Adrenal gland (tissue), 12 donors: ENCODE results near the gene ATF6. TPM values are rescaled to one million over a fixed set of nuclear protein-coding genes. Genes with fewer than 3 reads are reported as not detected.
"Not testable (repeated sequence)": the region's sequence is repeated elsewhere in the genome, so short reads cannot be mapped to it uniquely, and the experiment has no call there.

Source experiments
- DNase-seq, 7 donors: peaks; one replicate each; pipeline ENCODE4 v3.0.0-alpha.2; 2019 to 2020
- H3K27ac ChIP-seq, 5 donors: fragments of 200-600 bp; sonication (generic) in 4 of 5; 1 replicate in 3 of 5; 2 replicates in 2 of 5; pipeline versions ENCODE4 v1.5.1 to v1.8.0; 2016 to 2020; ENCODE audit warnings: mild to moderate bottlenecking in 1 of 5
- H3K27me3 ChIP-seq: fragments of 200-600 bp; 2 replicates; pipeline ENCODE4 v1.8.0; 2021
- H3K36me3 ChIP-seq, 2 donors: fragments of 200-600 bp; replicated peaks in 1 of 2; 1 replicate in 1 of 2; 2 replicates in 1 of 2; pipeline versions ENCODE4 v1.5.1 to v1.8.0; 2018 to 2022
- H3K4me1 ChIP-seq, 2 donors: fragments of 200-600 bp; replicated peaks in 1 of 2; 1 replicate in 1 of 2; 2 replicates in 1 of 2; pipeline versions ENCODE4 v1.5.1 to v1.8.0; 2018 to 2021
- H3K4me3 ChIP-seq, 4 donors: fragments of 200-600 bp; sonication (generic) in 3 of 4; one replicate each; pipeline ENCODE4 v1.5.1; 2016 to 2018
- H3K9me3 ChIP-seq, 3 donors: fragments of 200-600 bp; sonication (generic) in 1 of 3; replicated peaks in 1 of 3; 1 replicate in 2 of 3; 2 replicates in 1 of 3; pipeline versions ENCODE4 v1.5.1 to v1.8.0; 2016 to 2021
- POLR2A ChIP-seq, 2 donors: fragments of 450-650 bp; IDR thresholded peaks; one replicate each; pipeline ENCODE4 v1.6.1; 2017; ENCODE audit warnings: antibody characterized with exemption in 2 of 2, mild to moderate bottlenecking in 2 of 2, moderate library complexity in 1 of 2
- WGBS, 4 donors: extraction: QIAGEN DNeasy Blood & Tissue Kit in 2 of 4; methylation state at CpG; one replicate each; pipeline versions ENCODE4 v1.1.5 to v1.1.7; 2013 to 2017; 5-methylcytosine and 5-hydroxymethylcytosine counted together
- intact Hi-C, 2 donors: fragments of 100-400 bp; cut with DNase I; formaldehyde crosslinking; loops; one replicate each; pipeline versions ENCODE4 v1.14.1 to v1.15.0; 2022 to 2023
- polyA plus RNA-seq, 3 donors: library from polyadenylated mRNA; stranded (reverse); fragments of 200-250 nt in 2 of 3; fragments of 350-450 nt in 1 of 3; fragmentation: Illumina TruSeq in 1 of 3; extraction: RNeasy Lipid Tissue Mini Kit (QIAGEN cat#74804) in 1 of 3; gene quantifications; one replicate each; pipeline ENCODE4 v1.2.3, GENCODE V29; 2013 to 2014
- total RNA-seq, 9 donors: library from RNA; depleted of rRNA in 4 of 9; stranded (reverse); fragments of >200 nt in 4 of 9; fragments of 120-200 nt in 1 of 9; fragmentation: NEBNext Ultra II Directional in 1 of 9; extraction: Animal tissue kit (Norgen Biotek cat#: 25700) in 1 of 9; gene quantifications; one replicate each; pipeline versions ENCODE4 v1.1.0 to v1.2.4, GENCODE V29; 2013 to 2023
- TF ChIP-seq, protein P1 (sequence below), 6 experiments: fragments of 450-650 bp in 4 of 6; fragments of 200-600 bp in 2 of 6; sonication (generic) in 1 of 6; IDR thresholded peaks; 1 replicate in 5 of 6; 2 replicates in 1 of 6; pipeline versions ENCODE4 v1.5.1 to v1.8.0; 2016 to 2021; ENCODE audit warnings: antibody characterized with exemption in 6 of 6, mild to moderate bottlenecking in 2 of 6, moderate library complexity in 1 of 6
- donor health status: healthy with polysubstance abuse.
- donor health status: Bipolar disorder and iron deficiency.
- donor health status: DM: yes; HTN: yes; CAD: no.
- donor health status: DM: no; HTN: no; CAD: no.
- donor health status: DM: no; HTN: no; CAD: no.
- donor health status: DM: yes; HTN: yes; CAD: no.

The ATF6 gene
- total and polyA plus RNA-seq, 12 donors = 3.5 to 34.2 (median 28.0) TPM

DNA sequence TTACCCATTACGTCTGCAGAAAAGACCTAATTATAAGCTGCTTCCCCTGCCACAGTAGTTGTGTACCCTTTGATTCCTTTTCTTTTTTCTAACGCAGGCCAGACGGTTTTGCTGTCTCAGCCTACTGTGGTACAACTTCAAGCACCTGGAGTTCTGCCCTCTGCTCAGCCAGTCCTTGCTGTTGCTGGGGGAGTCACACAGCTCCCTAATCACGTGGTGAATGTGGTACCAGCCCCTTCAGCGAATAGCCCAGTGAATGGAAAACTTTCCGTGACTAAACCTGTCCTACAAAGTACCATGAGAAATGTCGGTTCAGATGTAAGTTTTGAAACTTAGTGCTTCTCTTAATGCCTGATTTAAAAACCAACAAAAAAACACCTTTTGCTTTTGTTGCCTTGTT is 35.8 kb downstream of the ATF6 start:
- intact Hi-C loops = no loop called here
- H3K27me3 ChIP-seq = no peaks in the 10 kb centered on the region
- peaks cover 0 to 5% of the 10 kb centered on the region in 2 donors for H3K36me3 ChIP-seq
- TF ChIP-seq, protein P1, sequence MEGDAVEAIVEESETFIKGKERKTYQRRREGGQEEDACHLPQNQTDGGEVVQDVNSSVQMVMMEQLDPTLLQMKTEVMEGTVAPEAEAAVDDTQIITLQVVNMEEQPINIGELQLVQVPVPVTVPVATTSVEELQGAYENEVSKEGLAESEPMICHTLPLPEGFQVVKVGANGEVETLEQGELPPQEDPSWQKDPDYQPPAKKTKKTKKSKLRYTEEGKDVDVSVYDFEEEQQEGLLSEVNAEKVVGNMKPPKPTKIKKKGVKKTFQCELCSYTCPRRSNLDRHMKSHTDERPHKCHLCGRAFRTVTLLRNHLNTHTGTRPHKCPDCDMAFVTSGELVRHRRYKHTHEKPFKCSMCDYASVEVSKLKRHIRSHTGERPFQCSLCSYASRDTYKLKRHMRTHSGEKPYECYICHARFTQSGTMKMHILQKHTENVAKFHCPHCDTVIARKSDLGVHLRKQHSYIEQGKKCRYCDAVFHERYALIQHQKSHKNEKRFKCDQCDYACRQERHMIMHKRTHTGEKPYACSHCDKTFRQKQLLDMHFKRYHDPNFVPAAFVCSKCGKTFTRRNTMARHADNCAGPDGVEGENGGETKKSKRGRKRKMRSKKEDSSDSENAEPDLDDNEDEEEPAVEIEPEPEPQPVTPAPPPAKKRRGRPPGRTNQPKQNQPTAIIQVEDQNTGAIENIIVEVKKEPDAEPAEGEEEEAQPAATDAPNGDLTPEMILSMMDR (IDR thresholded peaks at IDR 0.05) = no peak
- TF ChIP-seq POLR2A (IDR thresholded peaks at IDR 0.05) = no peak
- H3K27ac ChIP-seq = peak overlapping the region in 2 of 5 donors; percentile 1 to 13
- DNase-seq = peak in 2 of 7 donors; percentile 13 to 22
- peaks cover 26 to 29% of the 10 kb centered on the region in 2 donors for H3K4me1 ChIP-seq
- H3K4me3 ChIP-seq = no peak overlapping the region
- H3K9me3 ChIP-seq = no peaks in the 10 kb centered on the region
- WGBS, 4 donors = 79 to 95% (median 85%) methylated on average over 7 of the region's 7 CpGs

DNA sequence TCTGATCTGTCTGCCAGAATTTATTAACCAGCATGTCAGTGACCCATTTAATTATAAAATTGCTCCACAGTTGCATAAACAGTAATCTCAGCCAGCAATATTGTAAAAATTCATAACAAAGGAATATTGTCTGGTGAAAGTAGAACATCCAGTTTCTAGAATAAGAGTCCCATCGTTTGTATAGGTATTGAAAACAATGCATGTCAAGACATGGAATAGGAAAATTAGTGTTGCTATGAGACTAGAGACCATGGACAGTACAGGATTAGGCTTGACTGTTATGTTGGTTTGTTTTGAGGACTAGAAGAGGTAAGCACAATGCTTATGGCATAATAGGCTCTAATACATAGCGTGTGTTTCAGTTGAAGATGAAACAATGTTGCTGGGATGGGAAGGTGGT is 37.1 kb downstream of the ATF6 start:
- H3K4me3 ChIP-seq = no peak overlapping the region
- intact Hi-C loops = no loop called here
- no peaks in the 10 kb centered on the region for H3K9me3 ChIP-seq
- no peak for DNase-seq
- TF ChIP-seq, protein P1 (IDR thresholded peaks at IDR 0.05) = no peak
- TF ChIP-seq POLR2A (IDR thresholded peaks at IDR 0.05) = no peak
- peaks cover 33 to 39% of the 10 kb centered on the region in 2 donors for H3K4me1 ChIP-seq
- H3K36me3 ChIP-seq = no peaks in the 10 kb centered on the region
- no peaks in the 10 kb centered on the region for H3K27me3 ChIP-seq
- 59 to 68% (median 63%) methylated on average over 2 of the region's 2 CpGs for WGBS, 4 donors
- peak overlapping the region in 2 of 5 donors; percentile 13 to 28 for H3K27ac ChIP-seq

DNA sequence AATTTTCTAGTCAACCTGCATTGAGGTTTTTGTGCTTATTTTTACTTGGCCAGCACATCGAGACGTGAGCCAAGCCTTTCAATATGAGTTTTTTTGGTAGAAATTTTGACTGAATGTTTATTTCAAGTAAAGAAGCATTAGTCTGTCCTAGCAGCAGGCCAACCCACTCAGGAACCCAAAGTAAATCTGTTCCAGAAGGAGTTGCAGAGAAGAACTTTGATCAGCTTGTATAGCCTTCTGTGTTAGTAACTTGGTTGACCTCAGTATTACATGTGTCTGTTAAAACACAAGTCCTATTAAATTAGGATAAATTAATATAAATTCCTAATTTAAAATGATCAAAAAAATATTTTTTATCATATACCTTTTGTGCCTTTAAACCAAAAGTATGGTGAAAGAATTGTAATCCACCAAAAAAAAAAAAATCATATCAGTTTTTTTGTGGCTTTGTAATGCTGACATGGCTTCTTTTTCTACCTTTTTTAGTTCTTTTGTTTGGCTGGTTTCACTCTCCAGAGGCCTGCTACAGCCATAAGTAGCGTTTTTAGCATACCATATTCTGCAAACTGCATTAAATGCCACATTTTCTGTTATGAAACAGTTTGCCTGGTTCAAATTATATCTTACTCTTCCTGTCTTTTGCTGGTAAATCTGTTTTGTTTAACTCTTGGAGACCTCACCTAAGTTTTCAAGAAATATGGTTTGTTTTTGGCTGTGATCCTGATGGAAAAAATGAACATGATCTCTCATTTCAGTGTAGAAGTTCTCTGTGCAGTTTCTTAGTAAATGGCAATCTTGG is 39.5 kb downstream of the ATF6 start:
- no peaks in the 10 kb centered on the region for H3K27me3 ChIP-seq
- no peak overlapping the region for H3K4me3 ChIP-seq
- intact Hi-C loops = no loop called here
- H3K36me3 ChIP-seq = no peaks in the 10 kb centered on the region
- TF ChIP-seq POLR2A (IDR thresholded peaks at IDR 0.05) = no peak
- TF ChIP-seq, protein P1 (IDR thresholded peaks at IDR 0.05) = no peak
- peak overlapping the region in 1 of 5 donors; percentile 25 for H3K27ac ChIP-seq
- no peak for DNase-seq
- no peaks in the 10 kb centered on the region for H3K9me3 ChIP-seq
- 76 to 86% (median 85%) methylated on average over 3 of the region's 3 CpGs for WGBS, 4 donors
- peaks cover 33 to 41% of the 10 kb centered on the region in 2 donors for H3K4me1 ChIP-seq

DNA sequence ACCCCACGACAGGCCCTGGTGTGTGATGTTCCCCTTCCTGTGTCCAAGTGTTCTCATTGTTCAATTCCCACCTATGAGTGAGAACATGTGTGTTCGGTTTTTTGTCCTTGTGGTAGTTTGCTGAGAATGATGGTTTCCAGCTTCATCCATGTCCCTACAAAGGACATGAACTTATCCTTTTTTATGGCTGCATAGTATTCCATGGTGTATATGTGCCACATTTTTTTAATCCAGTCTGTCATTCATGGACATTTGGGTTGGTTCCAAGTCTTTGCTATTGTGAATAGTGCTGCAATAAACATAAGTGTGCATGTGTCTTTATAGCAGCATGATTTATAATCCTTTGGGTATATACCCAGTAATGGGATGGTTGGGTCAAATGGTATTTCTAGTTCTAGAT is 43.1 kb downstream of the ATF6 start:
- DNase-seq, H3K27ac ChIP-seq, H3K36me3 ChIP-seq, H3K9me3 ChIP-seq, H3K4me3 ChIP-seq, H3K27me3 ChIP-seq, intact Hi-C loops: not testable (repeated sequence)
- WGBS, 4 donors = 96 to 97% (median 97%) methylated on average over 2 of the region's 2 CpGs
- H3K4me1 ChIP-seq = peaks cover 27 to 36% of the 10 kb centered on the region in 2 donors

DNA sequence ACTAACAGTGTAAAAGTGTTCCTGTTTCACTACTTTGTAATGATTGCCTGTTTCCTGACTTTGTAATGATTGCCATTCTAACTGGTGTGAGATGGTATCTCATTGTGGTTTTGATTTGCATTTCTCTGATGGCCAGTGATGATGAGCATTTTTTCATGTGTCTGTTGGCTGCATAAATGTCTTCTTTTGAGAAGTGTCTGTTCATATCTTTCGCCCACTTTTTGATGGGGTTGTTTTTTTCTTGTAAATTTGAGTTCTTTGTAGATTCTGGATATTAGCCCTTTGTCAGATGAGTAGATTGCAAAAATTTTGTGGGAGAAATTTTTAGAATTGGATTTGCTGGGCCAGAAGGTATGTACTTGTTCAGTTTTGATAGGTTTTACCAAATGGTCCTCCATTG is 43.5 kb downstream of the ATF6 start:
- H3K36me3 ChIP-seq, intact Hi-C loops, H3K4me3 ChIP-seq, H3K27me3 ChIP-seq, DNase-seq, H3K9me3 ChIP-seq, H3K27ac ChIP-seq: not testable (repeated sequence)
- H3K4me1 ChIP-seq = peaks cover 26 to 36% of the 10 kb centered on the region in 2 donors
- WGBS, 4 donors = 78 to 100% (median 91%) methylated on average over 1 of the region's 1 CpG
